Bronchial epithelial cell (primary cell): ENCODE results near the gene SNIP1. TPM values are rescaled to one million over a fixed set of nuclear protein-coding genes. Genes with fewer than 3 reads are reported as not detected.

Experiments used
- DNase-seq: peaks from one replicate; pipeline ENCODE4 v3.0.0-alpha.2; 2010; ENCODE audit warnings: low read depth
- FAIRE-seq: peaks from 2 replicates; lab custom pipeline; 2011; peaks lifted over from hg19 to GRCh38; lab: Jason Lieb, UNC
- H3K27me3 ChIP-seq: 2 replicates; pipeline ENCODE4 v1.5.1; 2011; ENCODE audit warnings: low read length; ENCODE audit not compliant: control insufficient read depth, insufficient read depth
- H3K36me3 ChIP-seq: 2 replicates; pipeline ENCODE4 v1.5.1; 2011; ENCODE audit warnings: low read length; ENCODE audit not compliant: control insufficient read depth, insufficient read depth
- H3K4me3 ChIP-seq: 2 replicates; pipeline ENCODE4 v1.5.1; 2011; ENCODE audit warnings: mild to moderate bottlenecking, low read depth, low read length, control low read depth
- total RNA-seq: library from RNA; depleted of rRNA; stranded (reverse); fragments of >200 nt; gene quantifications from 2 replicates; pipeline ENCODE4 v1.2.1, GENCODE V29; 2014
- TF ChIP-seq, protein P1 (sequence below): IDR thresholded peaks from 2 replicates; pipeline ENCODE4 v1.5.1; 2011; ENCODE audit warnings: mild to moderate bottlenecking, moderate library complexity, low read length, control low read depth, inconsistent platforms; ENCODE audit not compliant: insufficient read depth, severe bottlenecking

The SNIP1 gene
- total RNA-seq, 1 donor from 2014 or later, result 11.3 TPM

DNA sequence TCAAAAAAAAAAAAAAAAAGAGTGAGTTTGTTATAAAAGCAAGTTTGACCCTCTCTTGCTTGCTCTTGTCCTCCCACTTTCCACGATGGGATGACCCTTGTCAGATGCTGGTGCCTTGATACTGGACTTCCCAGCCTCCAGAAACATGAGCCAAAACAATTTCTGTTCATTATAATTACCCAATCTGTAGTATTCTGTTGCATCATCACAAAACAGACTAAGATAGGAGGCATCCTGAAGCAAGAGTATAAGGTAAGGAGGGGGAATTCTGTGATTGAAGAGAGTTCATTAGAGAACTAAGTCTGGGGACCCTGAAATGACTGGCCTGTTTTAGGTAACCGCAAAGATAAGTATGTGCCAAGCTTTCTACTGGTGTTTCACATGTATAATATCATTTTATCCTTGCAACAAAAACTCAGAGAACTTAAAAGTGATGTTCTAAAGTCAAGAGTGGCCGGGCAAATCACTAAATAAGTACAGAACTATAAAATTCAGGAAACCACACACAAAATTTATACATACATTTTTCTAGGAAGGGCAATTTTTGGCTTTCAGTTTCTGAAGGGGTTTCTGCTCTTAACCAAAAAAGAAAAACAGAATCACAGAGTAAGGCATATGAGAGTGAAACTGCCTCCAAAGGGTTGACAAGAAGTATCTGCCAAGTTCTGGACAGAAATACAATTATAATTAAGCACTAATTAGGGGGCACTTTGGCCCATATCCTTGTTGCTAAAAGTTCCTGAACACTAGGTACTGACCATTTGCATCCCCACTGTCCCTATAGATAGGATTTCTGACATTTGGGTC, 16.6 kb upstream of the SNIP1 start:
- no peak overlapping the region for H3K4me3 ChIP-seq
- TF ChIP-seq, protein P1, sequence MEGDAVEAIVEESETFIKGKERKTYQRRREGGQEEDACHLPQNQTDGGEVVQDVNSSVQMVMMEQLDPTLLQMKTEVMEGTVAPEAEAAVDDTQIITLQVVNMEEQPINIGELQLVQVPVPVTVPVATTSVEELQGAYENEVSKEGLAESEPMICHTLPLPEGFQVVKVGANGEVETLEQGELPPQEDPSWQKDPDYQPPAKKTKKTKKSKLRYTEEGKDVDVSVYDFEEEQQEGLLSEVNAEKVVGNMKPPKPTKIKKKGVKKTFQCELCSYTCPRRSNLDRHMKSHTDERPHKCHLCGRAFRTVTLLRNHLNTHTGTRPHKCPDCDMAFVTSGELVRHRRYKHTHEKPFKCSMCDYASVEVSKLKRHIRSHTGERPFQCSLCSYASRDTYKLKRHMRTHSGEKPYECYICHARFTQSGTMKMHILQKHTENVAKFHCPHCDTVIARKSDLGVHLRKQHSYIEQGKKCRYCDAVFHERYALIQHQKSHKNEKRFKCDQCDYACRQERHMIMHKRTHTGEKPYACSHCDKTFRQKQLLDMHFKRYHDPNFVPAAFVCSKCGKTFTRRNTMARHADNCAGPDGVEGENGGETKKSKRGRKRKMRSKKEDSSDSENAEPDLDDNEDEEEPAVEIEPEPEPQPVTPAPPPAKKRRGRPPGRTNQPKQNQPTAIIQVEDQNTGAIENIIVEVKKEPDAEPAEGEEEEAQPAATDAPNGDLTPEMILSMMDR, result no peak
- H3K27me3 ChIP-seq, result no peaks in the 10 kb centered on the region
- FAIRE-seq (no peak), DNase-seq (no peak)
- H3K36me3 ChIP-seq, result peaks cover 33% of the 10 kb centered on the region

DNA sequence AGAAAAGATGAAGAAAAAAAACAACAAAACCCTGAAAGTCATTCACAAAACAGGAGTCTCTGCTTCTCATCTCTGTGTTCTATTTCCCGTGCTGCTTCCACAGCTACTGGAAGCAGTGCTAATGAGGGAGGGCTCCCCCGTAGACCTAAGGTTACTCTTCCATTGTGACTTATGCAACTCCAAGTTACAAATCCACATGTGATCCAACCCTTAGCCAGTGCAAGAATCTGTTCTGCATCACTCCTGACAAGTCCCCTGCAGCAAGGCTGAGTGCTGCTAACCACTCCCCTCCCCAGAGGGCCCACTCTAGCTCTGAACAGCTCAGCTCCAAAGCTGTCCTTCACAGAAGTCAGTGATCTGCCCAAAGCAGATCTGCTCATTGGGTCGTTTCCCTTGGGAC, 12.9 kb upstream of the SNIP1 start:
- FAIRE-seq, result no peak
- Histone ChIP-seq H3K36me3 (peaks cover 22% of the 10 kb centered on the region), H3K4me3 (no peak overlapping the region), H3K27me3 (no peaks in the 10 kb centered on the region)
- TF ChIP-seq, protein P1, result no peak
- DNase-seq, result no peak

DNA sequence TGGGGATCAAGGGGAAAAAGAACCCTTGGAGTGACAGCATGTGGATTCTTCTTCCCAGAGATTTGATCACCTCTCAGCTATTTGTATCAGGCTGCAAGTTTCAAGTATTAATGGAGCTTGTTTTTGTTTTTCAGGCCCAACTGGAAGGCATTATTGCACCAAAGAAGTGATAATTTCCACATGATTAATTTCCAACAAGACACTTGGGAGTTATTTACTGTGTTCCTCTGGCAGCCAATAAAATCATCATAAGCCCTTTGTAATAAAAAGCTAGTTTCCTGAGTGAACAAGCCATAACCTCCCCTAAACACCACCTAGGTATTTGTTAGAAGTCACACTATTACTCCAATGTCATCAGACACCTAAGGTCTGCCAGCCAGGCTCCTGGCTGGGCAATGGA, 10.8 kb upstream of the SNIP1 start:
- no peaks in the 10 kb centered on the region for H3K27me3 ChIP-seq
- FAIRE-seq (no peak), DNase-seq (no peak)
- peaks cover 20% of the 10 kb centered on the region for H3K36me3 ChIP-seq
- TF ChIP-seq, protein P1, result no peak
- no peak overlapping the region for H3K4me3 ChIP-seq

DNA sequence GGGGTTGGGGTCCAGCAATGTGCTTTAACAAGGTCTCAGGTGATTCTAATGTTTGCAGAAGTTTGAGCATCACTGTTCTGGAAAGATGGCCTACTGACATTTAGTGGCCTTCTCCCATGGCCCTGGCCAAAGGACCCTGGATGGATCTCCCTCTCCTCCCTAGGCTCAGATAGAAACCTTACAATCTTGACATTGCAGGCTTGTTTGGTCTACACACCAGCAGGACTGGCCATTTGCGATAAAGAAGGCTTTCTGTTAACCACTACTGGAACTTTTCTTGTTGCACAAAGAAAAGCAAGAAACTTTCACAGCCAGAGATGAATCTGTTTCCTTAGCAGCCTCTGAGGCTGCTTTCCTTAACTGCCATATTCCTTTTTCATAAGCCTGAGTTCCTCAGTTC, 8.9 kb upstream of the SNIP1 start:
- Histone ChIP-seq H3K4me3 (no peak overlapping the region), H3K36me3 (peaks cover 17% of the 10 kb centered on the region), H3K27me3 (no peaks in the 10 kb centered on the region)
- DNase-seq, result no peak
- FAIRE-seq, result peak; percentile 62
- TF ChIP-seq, protein P1, result no peak

DNA sequence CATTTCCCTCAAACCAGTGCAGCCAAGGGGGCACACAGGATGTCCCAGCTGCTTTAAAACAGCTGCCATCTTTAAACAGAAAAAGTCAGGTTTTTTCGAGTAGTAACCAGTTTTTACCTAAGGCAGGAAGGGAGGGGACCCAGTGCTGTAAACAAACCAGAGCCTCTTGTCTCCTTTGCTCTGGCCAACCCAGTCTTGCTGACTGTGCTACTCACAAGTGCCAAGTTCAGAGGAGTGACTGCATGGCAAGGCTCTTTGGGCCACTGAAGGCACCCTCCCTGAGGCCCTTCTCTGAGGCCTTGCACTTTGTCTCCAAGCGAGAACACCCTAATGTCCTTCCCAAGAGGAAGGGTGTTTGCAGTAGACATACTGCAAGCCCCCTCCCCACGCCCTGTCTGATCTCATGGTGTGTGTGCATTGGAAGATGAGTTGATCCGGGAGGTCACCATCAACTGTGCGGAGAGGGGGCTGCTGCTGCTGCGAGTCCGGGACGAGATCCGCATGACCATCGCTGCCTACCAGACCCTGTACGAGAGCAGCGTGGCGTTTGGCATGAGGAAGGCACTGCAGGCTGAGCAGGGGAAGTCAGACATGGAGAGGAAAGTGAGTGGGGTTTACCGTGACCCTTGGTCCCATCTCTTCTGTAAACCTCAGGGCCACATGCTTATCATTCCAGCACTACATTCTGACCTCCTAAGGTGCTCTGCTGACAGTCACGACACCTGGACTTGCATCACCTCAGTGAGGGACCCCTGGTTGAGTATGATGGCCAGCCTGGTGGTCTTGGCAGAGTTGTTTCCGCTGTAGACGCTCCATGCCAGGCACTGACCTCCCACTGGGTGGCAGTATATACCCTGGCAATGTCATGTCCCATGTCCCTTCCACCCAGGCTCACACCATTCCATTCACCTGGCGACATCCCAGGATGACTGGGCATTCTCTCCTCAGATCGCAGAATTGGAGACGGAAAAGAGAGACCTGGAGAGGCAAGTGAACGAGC, 7.3 kb upstream of the SNIP1 start:
- Histone ChIP-seq H3K27me3 (no peaks in the 10 kb centered on the region), H3K4me3 (no peak overlapping the region), H3K36me3 (peaks cover 8% of the 10 kb centered on the region)
- peak; percentile 16 for DNase-seq
- TF ChIP-seq, protein P1, result peak; percentile 48
- FAIRE-seq, result peak; percentile 94
